GM12878 (cell line): Measurements from ENCODE around the gene FFAR4. TPM values are rescaled to one million over a fixed set of nuclear protein-coding genes. Genes with fewer than 3 reads are reported as not detected.
A peak's percentile ranks its signal among the peaks of the same experiment; 100 is the strongest.

Experiments used
- ATF3 ChIP-seq: IDR thresholded peaks from 2 replicates; pipeline ENCODE4 v1.6.1; 2011; ENCODE audit warnings: low read depth, mild to moderate bottlenecking, low read length, moderate library complexity, borderline replicate concordance; ENCODE audit errors: extremely low read depth
- BCL3 ChIP-seq: IDR thresholded peaks from 2 replicates; pipeline ENCODE4 v1.6.1; 2011; ENCODE audit warnings: borderline replicate concordance, low read depth, mild to moderate bottlenecking, moderate library complexity, low read length; ENCODE audit not compliant: insufficient read depth, poor library complexity, severe bottlenecking
- CHD4 ChIP-seq: fragments of 200-600 bp; sonication (generic); IDR thresholded peaks from 2 replicates; pipeline ENCODE4 v1.6.1; 2016; ENCODE audit warnings: mild to moderate bottlenecking
- JUNB ChIP-seq: IDR thresholded peaks from 2 replicates; pipeline ENCODE4 v1.6.1; 2016; ENCODE audit warnings: antibody characterized with exemption, mild to moderate bottlenecking
- KLF5 ChIP-seq: fragments of 450-650 bp; IDR thresholded peaks from 2 replicates; pipeline ENCODE4 v1.6.1; 2014; ENCODE audit warnings: mild to moderate bottlenecking; ENCODE audit not compliant: partially characterized antibody
- LARP7 ChIP-seq: fragments of 450-650 bp; IDR thresholded peaks from 2 replicates; pipeline ENCODE4 v1.6.1; 2017; ENCODE audit warnings: mild to moderate bottlenecking
- NBN ChIP-seq: fragments of 450-650 bp; IDR thresholded peaks from 2 replicates; pipeline ENCODE4 v1.6.1; 2016
- POLR2A ChIP-seq: IDR thresholded peaks from 2 replicates; pipeline ENCODE4 v1.6.1; 2011; ENCODE audit warnings: low read depth, mild to moderate bottlenecking, low read length
- SRF ChIP-seq, 2 experiments: IDR thresholded peaks; 2 replicates each; pipeline ENCODE4 v1.6.1; 2011; ENCODE audit warnings: low read depth in 2 of 2, low read length in 2 of 2, mild to moderate bottlenecking in 1 of 2, moderate library complexity in 1 of 2
- STAT3 ChIP-seq: IDR thresholded peaks from 2 replicates; pipeline ENCODE4 v1.6.1; 2011; ENCODE audit warnings: low read depth, low read length, improper control_type of control experiment
- YY1 ChIP-seq: IDR thresholded peaks from 2 replicates; pipeline ENCODE4 v1.6.1; 2011; ENCODE audit warnings: low read depth, mild to moderate bottlenecking, low read length
- polyA plus RNA-seq, 11 experiments: library from polyadenylated mRNA; depleted of rRNA in 4 of 11; unstranded in 6 of 11; stranded (reverse) in 5 of 11; fragments of >200 nt; fragmentation: Nextera tagmentation in 4 of 11; fragmentation: Illumina TruSeq in 1 of 11; extraction: Ambion mirVana in 4 of 11; extraction: Trizol in 1 of 11; gene quantifications; 1 replicate in 1 of 11; 2 replicates in 10 of 11; pipeline versions ENCODE4 v1.2.1 to v1.2.3, GENCODE V29; 2011 to 2016; ENCODE audit warnings: inconsistent platforms in 2 of 11, missing spikeins in 2 of 11, low read depth in 1 of 11
- total RNA-seq, 4 experiments: library from RNA; depleted of rRNA in 3 of 4; stranded (reverse); fragments of >200 nt in 3 of 4; fragmentation: Illumina TruSeq in 1 of 4; extraction: Trizol in 1 of 4; gene quantifications; 2 replicates each; pipeline versions ENCODE4 v1.2.1 to v1.2.3, GENCODE V29; 2013 to 2021
- TF ChIP-seq, protein P1 (sequence below), 3 experiments: IDR thresholded peaks in 2 of 3; conservative IDR thresholded peaks in 1 of 3; 2 replicates each; pipeline ENCODE4 v1.5.1; 2011; ENCODE audit warnings: low read depth in 3 of 3, low read length in 3 of 3, mild to moderate bottlenecking in 3 of 3, control low read depth in 2 of 3, moderate library complexity in 2 of 3, inconsistent platforms in 1 of 3, mixed read lengths in 1 of 3; ENCODE audit not compliant: control insufficient read depth in 2 of 3, insufficient read depth in 1 of 3; ENCODE audit errors: extremely low read depth in 1 of 3
- TF ChIP-seq, protein P2 (sequence below): fragments of 450-650 bp; conservative IDR thresholded peaks from 2 replicates; pipeline ENCODE4 v1.6.1; 2017; ENCODE audit warnings: mild to moderate bottlenecking, moderate library complexity

FFAR4 gene
- total and polyA plus RNA-seq, 10 of the 15 experiments (the other 5 are each of a cell fraction or from before 2014, with no cell fraction given): not detected

DNA sequence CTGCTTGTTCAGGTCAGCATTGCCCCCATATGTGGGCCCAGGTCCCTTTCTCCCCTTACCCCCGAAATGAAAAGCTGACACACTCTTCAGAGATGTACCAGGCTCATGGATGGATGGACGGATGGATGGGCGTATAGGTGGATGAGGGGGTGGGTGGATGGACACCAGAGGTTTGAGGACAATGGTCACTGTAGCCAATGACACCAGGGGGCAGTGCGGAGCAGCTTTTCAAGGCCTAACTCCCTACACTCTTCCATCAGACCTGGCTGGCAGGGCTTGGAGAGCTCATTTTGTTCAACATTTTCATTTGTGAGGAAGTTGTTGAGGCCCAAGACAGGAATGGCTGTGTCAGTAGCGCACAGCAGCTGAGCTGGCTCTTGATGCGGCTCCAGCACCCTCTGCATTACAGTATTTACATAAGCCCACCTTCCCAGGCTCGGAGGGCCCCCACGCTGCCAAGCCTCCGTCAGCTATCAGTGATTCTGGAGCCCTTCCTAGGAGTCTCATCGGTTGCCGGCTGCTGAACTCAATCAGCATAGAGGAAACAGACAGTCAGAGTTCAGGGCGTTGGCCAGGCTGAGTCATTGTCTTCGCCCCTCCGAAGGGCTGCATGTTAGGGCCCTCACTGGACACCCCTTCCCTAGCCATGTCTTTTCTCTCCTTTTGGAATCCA lies 11.6 kb upstream of the FFAR4 start (continued):
- TF ChIP-seq ATF3 (no peak), STAT3 (no peak), POLR2A (no peak), KLF5 (no peak), SRF (IDR thresholded peaks at IDR 0.05; ENCODE audit: low read depth in 2 of 2, low read length in 2 of 2) (no peak), BCL3 (no peak), CHD4 (no peak), NBN (no peak), YY1 (peak; percentile 65; the same call in 1 of the 2 replicates), LARP7 (no peak), JUNB (no peak)
- TF ChIP-seq, protein P1, sequence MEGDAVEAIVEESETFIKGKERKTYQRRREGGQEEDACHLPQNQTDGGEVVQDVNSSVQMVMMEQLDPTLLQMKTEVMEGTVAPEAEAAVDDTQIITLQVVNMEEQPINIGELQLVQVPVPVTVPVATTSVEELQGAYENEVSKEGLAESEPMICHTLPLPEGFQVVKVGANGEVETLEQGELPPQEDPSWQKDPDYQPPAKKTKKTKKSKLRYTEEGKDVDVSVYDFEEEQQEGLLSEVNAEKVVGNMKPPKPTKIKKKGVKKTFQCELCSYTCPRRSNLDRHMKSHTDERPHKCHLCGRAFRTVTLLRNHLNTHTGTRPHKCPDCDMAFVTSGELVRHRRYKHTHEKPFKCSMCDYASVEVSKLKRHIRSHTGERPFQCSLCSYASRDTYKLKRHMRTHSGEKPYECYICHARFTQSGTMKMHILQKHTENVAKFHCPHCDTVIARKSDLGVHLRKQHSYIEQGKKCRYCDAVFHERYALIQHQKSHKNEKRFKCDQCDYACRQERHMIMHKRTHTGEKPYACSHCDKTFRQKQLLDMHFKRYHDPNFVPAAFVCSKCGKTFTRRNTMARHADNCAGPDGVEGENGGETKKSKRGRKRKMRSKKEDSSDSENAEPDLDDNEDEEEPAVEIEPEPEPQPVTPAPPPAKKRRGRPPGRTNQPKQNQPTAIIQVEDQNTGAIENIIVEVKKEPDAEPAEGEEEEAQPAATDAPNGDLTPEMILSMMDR (IDR thresholded peaks at IDR 0.05 in 2 of 3, conservative IDR thresholded peaks at IDR 0.05 in 1 of 3; ENCODE audit: control insufficient read depth in 2 of 3, extremely low read depth in 1 of 3, insufficient read depth in 1 of 3, low read depth in 3 of 3, low read length in 3 of 3): peak; percentile 77 to 83 (median 82)
- TF ChIP-seq, protein P2, sequence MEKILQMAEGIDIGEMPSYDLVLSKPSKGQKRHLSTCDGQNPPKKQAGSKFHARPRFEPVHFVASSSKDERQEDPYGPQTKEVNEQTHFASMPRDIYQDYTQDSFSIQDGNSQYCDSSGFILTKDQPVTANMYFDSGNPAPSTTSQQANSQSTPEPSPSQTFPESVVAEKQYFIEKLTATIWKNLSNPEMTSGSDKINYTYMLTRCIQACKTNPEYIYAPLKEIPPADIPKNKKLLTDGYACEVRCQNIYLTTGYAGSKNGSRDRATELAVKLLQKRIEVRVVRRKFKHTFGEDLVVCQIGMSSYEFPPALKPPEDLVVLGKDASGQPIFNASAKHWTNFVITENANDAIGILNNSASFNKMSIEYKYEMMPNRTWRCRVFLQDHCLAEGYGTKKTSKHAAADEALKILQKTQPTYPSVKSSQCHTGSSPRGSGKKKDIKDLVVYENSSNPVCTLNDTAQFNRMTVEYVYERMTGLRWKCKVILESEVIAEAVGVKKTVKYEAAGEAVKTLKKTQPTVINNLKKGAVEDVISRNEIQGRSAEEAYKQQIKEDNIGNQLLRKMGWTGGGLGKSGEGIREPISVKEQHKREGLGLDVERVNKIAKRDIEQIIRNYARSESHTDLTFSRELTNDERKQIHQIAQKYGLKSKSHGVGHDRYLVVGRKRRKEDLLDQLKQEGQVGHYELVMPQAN: no peak
